Suprapubic skin (tissue), 4 donors: ENCODE measurements around the gene MED8. TPM values are rescaled to one million over a fixed set of nuclear protein-coding genes. Genes with fewer than 3 reads are reported as not detected.
"Not testable (repeated sequence)": the region's sequence is repeated elsewhere in the genome, so short reads cannot be mapped to it uniquely, and the experiment has no call there.

ENCODE experiments used
- DNase-seq, 2 donors: peaks; one replicate each; pipeline ENCODE4 v3.0.0-alpha.2; 2019; ENCODE audit warnings: low spot score in 2 of 2
- H3K27ac ChIP-seq: fragments of 200-600 bp; sonication (generic); one replicate; pipeline ENCODE4 v1.5.1; 2019
- H3K27me3 ChIP-seq: fragments of 200-600 bp; sonication (generic); one replicate; pipeline ENCODE4 v1.5.1; 2019
- H3K36me3 ChIP-seq: fragments of 200-600 bp; sonication (generic); one replicate; pipeline ENCODE4 v1.5.1; 2019
- H3K4me1 ChIP-seq: fragments of 200-600 bp; sonication (generic); one replicate; pipeline ENCODE4 v1.5.1; 2019
- H3K4me3 ChIP-seq: fragments of 200-600 bp; sonication (generic); one replicate; pipeline ENCODE4 v1.5.1; 2019; ENCODE audit warnings: mild to moderate bottlenecking
- H3K9me3 ChIP-seq: fragments of 200-600 bp; sonication (generic); one replicate; pipeline ENCODE4 v1.5.1; 2019
- CTCF ChIP-seq, 2 donors: fragments of 200-600 bp in 1 of 2; fragments of 450-650 bp in 1 of 2; sonication (generic) in 1 of 2; IDR thresholded peaks; one replicate each; pipeline ENCODE4 v1.5.1; 2016 to 2019; ENCODE audit warnings: antibody characterized with exemption in 2 of 2, mild to moderate bottlenecking in 1 of 2, moderate library complexity in 1 of 2
- EP300 ChIP-seq: sonication (generic); formaldehyde crosslinking; IDR thresholded peaks from one replicate; pipeline ENCODE4 v1.6.1; 2017; ENCODE audit warnings: antibody characterized with exemption
- POLR2A ChIP-seq, 2 donors: fragments of 450-650 bp; IDR thresholded peaks; one replicate each; pipeline ENCODE4 v1.6.1; 2017; ENCODE audit warnings: antibody characterized with exemption in 2 of 2, mild to moderate bottlenecking in 2 of 2, moderate library complexity in 2 of 2
- POLR2AphosphoS5 ChIP-seq, 3 donors: sonication (generic); formaldehyde crosslinking; IDR thresholded peaks; one replicate each; pipeline ENCODE4 v1.6.1; 2017; ENCODE audit warnings: antibody characterized with exemption in 3 of 3
- WGBS: methylation state at CpG from one replicate; pipeline ENCODE4 v1.1.5; 2018; 5-methylcytosine and 5-hydroxymethylcytosine counted together
- total RNA-seq, 4 donors: library from RNA; depleted of rRNA; stranded (reverse); fragments of >200 nt; gene quantifications; one replicate each; pipeline ENCODE4 v1.1.0, GENCODE V29; 2016

Gene MED8
- total RNA-seq, 4 donors from 2014 or later: 26.8 to 43.2 (median 40.3) TPM

GRCh38 chr1:43373066-43373940 lies 16.3 kb downstream of the MED8 start:
- Histone ChIP-seq H3K9me3 (no peaks in the 10 kb centered on the region), H3K4me1 (peaks cover 14% of the 10 kb centered on the region), H3K27ac (no peak overlapping the region), H3K36me3 (no peaks in the 10 kb centered on the region), H3K27me3 (no peaks in the 10 kb centered on the region), H3K4me3 (no peak overlapping the region)
- 42% methylated on average over 4 of the region's 4 CpGs for WGBS
- TF ChIP-seq CTCF (IDR thresholded peaks at IDR 0.05) (no peak), POLR2AphosphoS5 (IDR thresholded peaks at IDR 0.05) (no peak), EP300 (no peak), POLR2A (IDR thresholded peaks at IDR 0.05) (no peak)
- no peak for DNase-seq

DNA sequence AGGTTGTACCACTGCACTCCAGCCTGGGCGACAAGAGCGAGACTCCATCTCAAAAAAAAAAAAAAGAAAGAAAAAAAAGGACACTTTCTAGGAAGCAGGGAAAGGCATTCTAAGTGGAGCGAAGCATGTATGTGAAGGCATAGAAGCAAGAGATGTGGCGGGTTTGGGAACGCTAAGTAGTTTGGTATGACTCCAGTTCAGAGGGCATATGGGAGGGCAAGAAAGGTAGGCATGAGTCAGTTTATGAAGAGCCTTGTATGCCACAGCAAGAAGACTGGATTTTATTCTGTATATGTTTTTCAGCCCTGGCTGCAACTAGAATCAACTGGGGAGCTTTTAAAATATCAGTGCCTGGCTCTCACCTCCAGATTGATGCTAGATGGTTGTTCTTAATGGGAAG lies 17.4 kb downstream of the MED8 start:
- no peak for TF ChIP-seq CTCF (IDR thresholded peaks at IDR 0.05)
- H3K27me3 ChIP-seq: no peaks in the 10 kb centered on the region
- H3K4me3 ChIP-seq: no peak overlapping the region
- H3K4me1 ChIP-seq: peaks cover 19% of the 10 kb centered on the region
- DNase-seq: no peak
- H3K9me3 ChIP-seq: no peaks in the 10 kb centered on the region
- H3K36me3 ChIP-seq: no peaks in the 10 kb centered on the region
- no peak overlapping the region for H3K27ac ChIP-seq
- 93% methylated on average over 5 of the region's 5 CpGs for WGBS

GRCh38 chr1:43370564-43370963 lies 19.0 kb downstream of the MED8 start:
- peaks cover 35% of the 10 kb centered on the region for H3K4me1 ChIP-seq
- no peaks in the 10 kb centered on the region for H3K27me3 ChIP-seq

DNA sequence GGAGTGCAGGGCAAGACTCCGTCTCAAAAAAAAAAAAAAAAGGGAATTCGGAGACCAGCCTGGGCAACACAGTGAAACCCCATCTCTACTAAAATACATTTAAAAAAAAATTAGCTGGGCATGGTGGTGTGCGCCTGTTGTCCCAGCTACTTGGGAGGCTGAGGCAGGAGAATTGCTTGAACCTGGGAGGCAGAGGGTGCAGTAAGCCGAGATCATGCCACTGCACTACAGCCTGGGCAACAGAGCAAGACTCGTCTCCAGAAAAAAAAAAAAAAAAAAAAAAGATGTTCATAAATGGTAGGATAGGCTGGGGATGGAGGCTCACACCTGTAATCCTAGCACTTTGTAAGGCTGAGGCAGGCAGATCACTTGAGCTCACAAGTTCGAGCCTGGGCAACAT lies 19.8 kb downstream of the MED8 start:
- not testable (repeated sequence) for H3K9me3 ChIP-seq, H3K36me3 ChIP-seq, H3K27ac ChIP-seq, H3K4me3 ChIP-seq, H3K27me3 ChIP-seq, DNase-seq
- whole genome bisulfite sequencing: 92% methylated on average over 6 of the region's 6 CpGs
- peaks cover 41% of the 10 kb centered on the region for H3K4me1 ChIP-seq

More at GRCh38 chr1:43370564-43370963, 19.0 kb downstream of the MED8 start:
- 76% methylated on average over 4 of the region's 4 CpGs for WGBS
- no peaks in the 10 kb centered on the region for H3K9me3 ChIP-seq
- no peak for DNase-seq
- TF ChIP-seq POLR2A (IDR thresholded peaks at IDR 0.05) (no peak), EP300 (no peak), CTCF (IDR thresholded peaks at IDR 0.05) (no peak), POLR2AphosphoS5 (IDR thresholded peaks at IDR 0.05) (no peak)
- H3K27ac ChIP-seq: no peak overlapping the region
- H3K36me3 ChIP-seq: peaks cover under 1% of the 10 kb centered on the region
- H3K4me3 ChIP-seq: no peak overlapping the region

- TF ChIP-seq POLR2A (IDR thresholded peaks at IDR 0.05) (no peak), CTCF (IDR thresholded peaks at IDR 0.05) (no peak), POLR2AphosphoS5 (IDR thresholded peaks at IDR 0.05) (no peak), EP300 (no peak)
- DNase-seq: no peak
- 12% methylated on average over 6 of the region's 6 CpGs for WGBS
- H3K36me3 ChIP-seq: peaks cover 19% of the 10 kb centered on the region
- peaks cover 41% of the 10 kb centered on the region for H3K4me1 ChIP-seq
- H3K9me3 ChIP-seq: no peaks in the 10 kb centered on the region
- no peaks in the 10 kb centered on the region for H3K27me3 ChIP-seq
- H3K4me3 ChIP-seq: peak overlapping the region; percentile 80
- H3K27ac ChIP-seq: peak overlapping the region; percentile 96
These were observed 21.0 kb downstream of the MED8 start for GRCh38 chr1:43368646-43369020.
